C4-2B (cell line): ENCODE measurements around the gene EXOSC2.

Source experiments
- CTCF ChIP-seq: fragments of 450-650 bp; conservative IDR thresholded peaks from 2 replicates; pipeline ENCODE4 v1.5.1; 2017; ENCODE audit warnings: mild to moderate bottlenecking
- ZFX ChIP-seq: fragments of 450-650 bp; IDR thresholded peaks from 2 replicates; pipeline ENCODE4 v1.6.1; 2017

GRCh38 chr9:130738281-130738680 is 44.7 kb downstream of the EXOSC2 start:
- TF ChIP-seq CTCF = no peak
- no peak for TF ChIP-seq ZFX
